ENCODE data around the gene ZNF543.
A peak's percentile ranks its signal among the peaks of the same experiment; 100 is the strongest.

The ZNF543 gene

DNA sequence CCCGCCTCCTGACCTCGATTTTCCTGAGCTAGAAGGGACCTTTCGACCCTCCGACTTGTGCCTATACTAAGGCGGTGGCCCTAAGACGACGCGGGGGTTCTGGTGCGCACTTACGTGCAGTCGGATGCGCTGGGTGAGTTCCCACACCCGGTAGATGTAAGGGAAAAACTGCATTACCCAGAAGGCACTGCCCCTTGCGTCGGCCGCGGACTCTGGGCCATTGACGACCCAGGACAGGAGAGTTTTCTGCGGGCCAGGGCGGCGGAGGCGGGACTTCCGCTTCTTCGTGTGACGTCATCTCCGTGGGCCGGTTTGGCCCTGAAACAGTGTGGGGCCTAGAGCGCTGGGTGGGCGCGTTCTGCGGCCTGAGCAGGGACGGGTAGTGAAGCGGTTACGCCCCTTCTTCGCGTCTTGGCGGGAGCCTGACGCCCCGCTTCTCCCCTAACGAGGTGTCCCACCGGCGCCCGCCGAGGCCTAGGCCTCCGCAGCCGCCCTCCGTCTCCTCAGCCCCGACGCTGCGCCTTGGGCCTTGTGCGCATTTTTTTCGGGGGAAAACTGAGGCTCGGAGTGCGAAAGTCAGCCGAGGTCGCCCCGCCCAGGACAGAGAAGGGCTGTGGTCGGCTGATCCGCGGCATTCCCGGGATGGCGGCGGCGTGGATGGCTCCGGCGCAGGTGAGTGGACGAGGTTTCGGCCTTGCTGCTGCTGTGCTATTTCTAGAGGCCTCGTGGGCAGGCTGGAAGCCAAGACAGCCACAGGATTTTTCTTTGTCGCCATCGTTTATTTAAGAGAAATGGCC, 39.9 kb upstream of the ZNF543 start, which contains the start of gene ZNF460:
TSS of gene ZNF460 (plus strand) at position 321 of the 797 bp plus-strand sequence. CDS start at position 643, 322 bp downstream.
- peak; percentile 98 for DNase-seq (ENCODE audit: extremely low read depth, insufficient read length)
- no peaks in the 10 kb centered on the region for H3K27me3 ChIP-seq (replicated peaks; ENCODE audit: control insufficient read depth, insufficient read depth, low read length)
- TF ChIP-seq, protein P1, sequence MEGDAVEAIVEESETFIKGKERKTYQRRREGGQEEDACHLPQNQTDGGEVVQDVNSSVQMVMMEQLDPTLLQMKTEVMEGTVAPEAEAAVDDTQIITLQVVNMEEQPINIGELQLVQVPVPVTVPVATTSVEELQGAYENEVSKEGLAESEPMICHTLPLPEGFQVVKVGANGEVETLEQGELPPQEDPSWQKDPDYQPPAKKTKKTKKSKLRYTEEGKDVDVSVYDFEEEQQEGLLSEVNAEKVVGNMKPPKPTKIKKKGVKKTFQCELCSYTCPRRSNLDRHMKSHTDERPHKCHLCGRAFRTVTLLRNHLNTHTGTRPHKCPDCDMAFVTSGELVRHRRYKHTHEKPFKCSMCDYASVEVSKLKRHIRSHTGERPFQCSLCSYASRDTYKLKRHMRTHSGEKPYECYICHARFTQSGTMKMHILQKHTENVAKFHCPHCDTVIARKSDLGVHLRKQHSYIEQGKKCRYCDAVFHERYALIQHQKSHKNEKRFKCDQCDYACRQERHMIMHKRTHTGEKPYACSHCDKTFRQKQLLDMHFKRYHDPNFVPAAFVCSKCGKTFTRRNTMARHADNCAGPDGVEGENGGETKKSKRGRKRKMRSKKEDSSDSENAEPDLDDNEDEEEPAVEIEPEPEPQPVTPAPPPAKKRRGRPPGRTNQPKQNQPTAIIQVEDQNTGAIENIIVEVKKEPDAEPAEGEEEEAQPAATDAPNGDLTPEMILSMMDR (IDR thresholded peaks at IDR 0.05; ENCODE audit: insufficient read depth, low read length, poor library complexity, severe bottlenecking) = no peak
- peak within 1 kb of the TSS; percentile 96 for H3K4me3 ChIP-seq (replicated peaks; ENCODE audit: low read depth, low read length)
- H3K36me3 ChIP-seq (ENCODE audit: control insufficient read depth, insufficient read depth, low read length) = peaks cover 11% of the 10 kb centered on the region

DNA sequence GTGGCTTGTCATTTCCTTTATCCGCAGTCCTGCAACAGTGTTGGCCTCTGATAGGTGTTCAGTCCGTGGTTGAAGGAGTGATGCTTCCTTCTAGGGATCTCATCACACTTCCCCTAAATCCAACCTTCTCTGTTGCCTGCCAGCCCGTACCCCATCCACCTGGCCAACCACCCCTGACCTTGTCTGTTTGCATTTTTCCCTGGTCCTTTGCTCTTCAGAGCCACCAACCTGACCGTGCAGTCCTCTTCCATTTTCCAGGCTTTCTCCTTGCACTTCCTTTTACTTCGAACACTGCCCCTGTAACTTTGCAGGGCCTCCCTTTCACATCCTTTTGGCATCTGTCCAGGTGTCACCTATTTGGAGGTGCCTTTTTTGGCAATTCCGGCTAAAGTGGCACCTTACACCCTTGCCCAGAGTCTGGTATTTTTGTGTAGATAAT, 39.3 kb upstream of the ZNF543 start:
- Histone ChIP-seq H3K36me3 (ENCODE audit: control insufficient read depth, insufficient read depth, low read length) (peaks cover 14% of the 10 kb centered on the region), H3K27me3 (replicated peaks; ENCODE audit: control insufficient read depth, insufficient read depth, low read length) (no peaks in the 10 kb centered on the region), H3K4me3 (replicated peaks; ENCODE audit: low read depth, low read length) (peak overlapping the region; percentile 96)
- peak; percentile 45 for DNase-seq (ENCODE audit: extremely low read depth, insufficient read length)
- TF ChIP-seq, protein P1 (IDR thresholded peaks at IDR 0.05; ENCODE audit: insufficient read depth, low read length, poor library complexity, severe bottlenecking) = no peak

DNA sequence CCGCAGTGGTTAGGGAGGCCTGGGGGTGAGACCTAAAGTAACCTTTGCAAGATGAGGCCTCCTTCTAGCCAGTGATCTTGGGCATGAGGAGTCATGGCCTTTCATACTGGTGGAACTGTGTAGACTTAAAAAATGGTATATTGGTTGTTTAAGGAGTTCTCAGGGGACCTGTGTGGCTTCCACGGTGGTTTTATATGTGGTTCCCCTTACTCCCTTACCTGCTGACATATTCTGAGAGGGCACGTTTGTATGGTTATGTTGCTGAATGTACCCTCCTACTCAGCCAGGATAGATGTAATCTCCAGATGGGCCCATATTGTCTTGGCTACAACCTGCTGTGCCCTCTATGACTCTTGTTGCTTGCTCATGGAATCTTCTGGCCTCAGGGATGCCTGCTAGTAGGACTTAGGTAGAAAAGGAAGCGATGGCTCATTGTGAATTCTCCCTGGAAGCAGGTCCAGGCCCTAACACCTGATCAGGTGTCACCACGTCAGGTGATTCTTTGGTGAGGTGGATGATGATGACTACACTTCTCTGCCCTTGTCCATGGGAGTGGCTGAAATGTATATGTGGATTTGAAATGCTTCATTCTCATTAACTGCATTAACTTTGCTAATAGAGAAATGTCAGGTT, 38.1 kb upstream of the ZNF543 start:
- Histone ChIP-seq H3K36me3 (ENCODE audit: control insufficient read depth, insufficient read depth, low read length) (peaks cover 21% of the 10 kb centered on the region), H3K4me3 (replicated peaks; ENCODE audit: low read depth, low read length) (peak overlapping the region; percentile 96), H3K27me3 (replicated peaks; ENCODE audit: control insufficient read depth, insufficient read depth, low read length) (no peaks in the 10 kb centered on the region)
- TF ChIP-seq, protein P1 (IDR thresholded peaks at IDR 0.05; ENCODE audit: insufficient read depth, low read length, poor library complexity, severe bottlenecking) = no peak
- no peak for DNase-seq (ENCODE audit: extremely low read depth, insufficient read length)

DNA sequence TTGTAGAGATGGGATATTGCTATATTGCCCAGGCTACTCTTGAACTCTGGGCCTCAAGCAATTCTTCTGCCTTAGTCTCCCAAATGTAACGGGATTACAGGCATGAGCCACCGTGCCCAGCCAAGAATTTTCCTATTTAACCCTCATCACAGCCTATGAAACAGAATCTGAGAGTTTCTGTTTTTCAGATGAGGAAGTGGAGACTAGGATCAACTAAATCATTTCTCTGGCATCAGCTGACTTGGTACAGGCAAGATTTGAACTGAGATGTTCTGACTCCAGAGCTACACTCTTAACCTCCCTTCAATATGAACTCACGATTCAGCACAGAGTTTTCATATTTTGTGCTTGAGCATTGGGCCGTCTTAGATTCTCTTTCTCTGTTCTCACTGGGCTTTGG, 31.9 kb upstream of the ZNF543 start:
- TF ChIP-seq, protein P1 (IDR thresholded peaks at IDR 0.05; ENCODE audit: insufficient read depth, low read length, poor library complexity, severe bottlenecking) = no peak
- no peak for DNase-seq (ENCODE audit: extremely low read depth, insufficient read length)
- peaks cover 54% of the 10 kb centered on the region for H3K36me3 ChIP-seq (ENCODE audit: control insufficient read depth, insufficient read depth, low read length)
- H3K27me3 ChIP-seq (replicated peaks; ENCODE audit: control insufficient read depth, insufficient read depth, low read length) = no peaks in the 10 kb centered on the region
- H3K4me3 ChIP-seq (replicated peaks; ENCODE audit: low read depth, low read length) = no peak overlapping the region

DNA sequence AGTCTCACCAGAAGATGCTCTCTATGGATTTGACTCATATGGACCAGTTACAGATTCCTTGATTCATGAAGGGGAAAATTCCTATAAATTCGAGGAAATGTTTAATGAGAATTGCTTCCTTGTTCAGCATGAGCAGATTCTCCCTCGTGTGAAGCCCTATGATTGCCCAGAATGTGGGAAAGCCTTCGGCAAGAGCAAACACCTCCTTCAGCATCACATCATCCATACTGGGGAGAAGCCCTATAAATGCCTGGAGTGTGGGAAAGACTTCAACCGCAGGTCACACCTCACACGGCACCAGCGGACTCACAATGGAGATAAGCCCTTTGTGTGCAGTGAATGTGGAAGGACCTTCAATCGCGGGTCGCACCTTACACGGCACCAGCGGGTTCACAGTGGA, 29.3 kb upstream of the ZNF543 start:
- no peak for DNase-seq (ENCODE audit: extremely low read depth, insufficient read length)
- Histone ChIP-seq H3K4me3 (replicated peaks; ENCODE audit: low read depth, low read length) (no peak overlapping the region), H3K27me3 (replicated peaks; ENCODE audit: control insufficient read depth, insufficient read depth, low read length) (no peaks in the 10 kb centered on the region), H3K36me3 (ENCODE audit: control insufficient read depth, insufficient read depth, low read length) (peaks cover 39% of the 10 kb centered on the region)
- TF ChIP-seq, protein P1 (IDR thresholded peaks at IDR 0.05; ENCODE audit: insufficient read depth, low read length, poor library complexity, severe bottlenecking) = no peak

Measured in GM06990 (cell line).